ENCODE data around the gene TLE5. TPM values are rescaled to one million over a fixed set of nuclear protein-coding genes. Genes with fewer than 3 reads are reported as not detected.

The TLE5 gene
- total and polyA plus RNA-seq, 2 experiments from 2014 or later: 130 to 154 TPM

- H3K27ac Mint-ChIP-seq: peak overlapping the region; percentile 69; the same call in 1 of the 2 replicates
- Histone ChIP-seq H3K79me2 (replicated peaks; ENCODE audit: insufficient read depth) (peaks cover 25% of the 10 kb centered on the region), H3K4me1 (ENCODE audit: insufficient read depth) (peaks cover 47% of the 10 kb centered on the region; the same call in 1 of the 2 replicates), H3K9me2 (ENCODE audit: insufficient read depth) (no peaks in the 10 kb centered on the region), H3F3A (replicated peaks; ENCODE audit: low read depth) (peaks cover 17% of the 10 kb centered on the region; the same call in 1 of the 2 replicates), H3K4me3 (no peak overlapping the region), H3K27ac (ENCODE audit: low read depth) (no peak overlapping the region), H3K27me3 (ENCODE audit: insufficient read depth) (no peaks in the 10 kb centered on the region), H3K4me2 (no peak overlapping the region), H2AFZ (no peak overlapping the region), H4K20me1 (replicated peaks; ENCODE audit: insufficient read depth) (no peaks in the 10 kb centered on the region; the same call in 1 of the 2 replicates), H3K36me3 (ENCODE audit: insufficient read depth) (peaks cover 6% of the 10 kb centered on the region; the same call in 1 of the 2 replicates)
- H3K36me3 Mint-ChIP-seq (ENCODE audit: low read depth): peaks cover 42% of the 10 kb centered on the region
- DNase-seq (ENCODE audit: low spot score) (no peak), ATAC-seq (no peak)
- H3K4me1 Mint-ChIP-seq: peaks cover 42% of the 10 kb centered on the region
- H3K27me3 Mint-ChIP-seq (ENCODE audit: insufficient read depth, low read depth, poor library complexity): peaks cover 22% of the 10 kb centered on the region
- peak overlapping the region; percentile 29; the same call in 1 of the 3 replicates for H3K4me3 Mint-ChIP-seq
- no peak for TF ChIP-seq ETS1 (IDR thresholded peaks at IDR 0.05)
- TF ChIP-seq STAT1 (IDR thresholded peaks at IDR 0.05; ENCODE audit: unreplicated experiment): no peak
- TF ChIP-seq ZNF114 (CRISPR knock-in tag; IDR thresholded peaks at IDR 0.05): no peak
- no peak for TF ChIP-seq EZH2phosphoT487 (IDR thresholded peaks at IDR 0.05; ENCODE audit: unreplicated experiment)
- no peak for TF ChIP-seq ZNF331 (CRISPR knock-in tag; IDR thresholded peaks at IDR 0.05; ENCODE audit: low read depth)
- no peak for TF ChIP-seq CTCF (conservative IDR thresholded peaks at IDR 0.05; ENCODE audit: low read depth in 2 of 2)
- no peak for TF ChIP-seq NANOG (IDR thresholded peaks at IDR 0.05; ENCODE audit: borderline replicate concordance)
- no peak for TF ChIP-seq JUNB (IDR thresholded peaks at IDR 0.05; ENCODE audit: unreplicated experiment)
- no peak for TF ChIP-seq POLR2AphosphoS5 (IDR thresholded peaks at IDR 0.05; ENCODE audit: low read depth)
- no peak for TF ChIP-seq EZH2 (IDR thresholded peaks at IDR 0.05; ENCODE audit: low read depth, unreplicated experiment)
- TF ChIP-seq CREB1 (CRISPR knock-in tag; IDR thresholded peaks at IDR 0.05; ENCODE audit: low read depth): no peak
- H3K9me3 Mint-ChIP-seq: no peaks in the 10 kb centered on the region; the same call in 2 of the 3 replicates
Observed at GRCh38 chr19:3058009-3058820, 4.1 kb downstream of the TLE5 start.

- Histone ChIP-seq H4K20me1 (replicated peaks; ENCODE audit: insufficient read depth) (no peaks in the 10 kb centered on the region; the same call in 1 of the 2 replicates), H3K36me3 (ENCODE audit: insufficient read depth) (peaks cover 6% of the 10 kb centered on the region; the same call in 1 of the 2 replicates)
- no peaks in the 10 kb centered on the region; the same call in 2 of the 3 replicates for H3K9me3 Mint-ChIP-seq
Observed at GRCh38 chr19:3057275-3057714, 5.0 kb downstream of the TLE5 start.

More at GRCh38 chr19:3057275-3057714, 5.0 kb downstream of the TLE5 start:
- Mint-ChIP-seq H3K27me3 (ENCODE audit: insufficient read depth, low read depth, poor library complexity) (peaks cover 24% of the 10 kb centered on the region), H3K36me3 (ENCODE audit: low read depth) (peaks cover 42% of the 10 kb centered on the region), H3K27ac (0 out of 2 replicates have a peak overlapping the region, but pooled peaks have one; percentile 74), H3K4me1 (peaks cover 42% of the 10 kb centered on the region), H3K4me3 (peak overlapping the region; percentile 41; the same call in 2 of the 3 replicates)
- Histone ChIP-seq H3K4me2 (no peak overlapping the region; the same call in 1 of the 2 replicates), H3K9me2 (ENCODE audit: insufficient read depth) (no peaks in the 10 kb centered on the region), H3K79me2 (replicated peaks; ENCODE audit: insufficient read depth) (peaks cover 25% of the 10 kb centered on the region), H3K4me3 (no peak overlapping the region), H3K27ac (ENCODE audit: low read depth) (no peak overlapping the region), H2AFZ (no peak overlapping the region), H3K4me1 (ENCODE audit: insufficient read depth) (peaks cover 47% of the 10 kb centered on the region; the same call in 1 of the 2 replicates), H3K27me3 (ENCODE audit: insufficient read depth) (no peaks in the 10 kb centered on the region), H3F3A (replicated peaks; ENCODE audit: low read depth) (peaks cover 16% of the 10 kb centered on the region; the same call in 1 of the 2 replicates)
- ATAC-seq (peak; percentile 15), DNase-seq (ENCODE audit: low spot score) (no peak)
- TF ChIP-seq CREB1 (CRISPR knock-in tag; IDR thresholded peaks at IDR 0.05; ENCODE audit: low read depth) (0 out of 2 replicates have a peak, but pooled peaks have one; percentile 5), CTCF (conservative IDR thresholded peaks at IDR 0.05; ENCODE audit: low read depth in 2 of 2) (no peak)

All from GM23338 (cell line).